HEK293 (cell line): Measurements from ENCODE around the gene PHETA2.

Source experiments
- CTCF ChIA-PET: fragments of 350-600 bp; formaldehyde crosslinking; extraction: SDS; loops from one replicate; lab custom pipeline; 2021; ENCODE audit warnings: antibody characterized with exemption; lab: Yijun Ruan, JAX
- POLR2A ChIA-PET: fragments of 300-600 bp; formaldehyde crosslinking; extraction: SDS; loops from one replicate; lab custom pipeline; 2020; ENCODE audit warnings: antibody characterized with exemption, inconsistent platforms; lab: Yijun Ruan, JAX
- H3K27ac ChIP-seq: fragments of 200-500 bp; sonication (Bioruptor generic); 2 replicates; pipeline ENCODE4 v1.5.1; 2014; ENCODE audit warnings: low read depth, low read length, control low read depth, inconsistent platforms; ENCODE audit errors: extremely low read depth
- H3K36me3 ChIP-seq, 2 experiments: fragments of 200-500 bp in 1 of 2; sonication (Bioruptor generic) in 1 of 2; 1 replicate in 1 of 2; 2 replicates in 1 of 2; pipeline ENCODE4 v1.5.1; 2014 to 2017; ENCODE audit warnings: inconsistent platforms in 2 of 2, low read length in 2 of 2; ENCODE audit not compliant: control insufficient read depth in 2 of 2, insufficient read depth in 1 of 2
- H3K4me1 ChIP-seq: fragments of 200-500 bp; sonication (Bioruptor generic); 2 replicates; pipeline ENCODE4 v1.5.1; 2014; ENCODE audit warnings: mild to moderate bottlenecking, low read length, inconsistent platforms; ENCODE audit not compliant: control insufficient read depth, insufficient read depth
- H3K4me3 ChIP-seq: 2 replicates; pipeline ENCODE4 v1.5.1; 2011; ENCODE audit warnings: low read depth, mild to moderate bottlenecking, control low read depth, low read length, moderate library complexity
- H3K9me3 ChIP-seq: fragments of 200-500 bp; sonication (Bioruptor generic); 2 replicates; pipeline ENCODE4 v1.5.1; 2014; ENCODE audit warnings: low read depth, low read length, inconsistent platforms; ENCODE audit not compliant: control insufficient read depth, insufficient read depth
- GLI2 ChIP-seq: fragments of 450-650 bp; formaldehyde crosslinking; IDR thresholded peaks from 2 replicates; pipeline ENCODE4; 2017; ENCODE audit warnings: missing biosample characterization, missing genetic modification characterization, low read depth, borderline replicate concordance
- SALL2 ChIP-seq: fragments of 450-650 bp; formaldehyde crosslinking; IDR thresholded peaks from 2 replicates; pipeline ENCODE4 v1.5.0; 2017; ENCODE audit warnings: missing biosample characterization, mild to moderate bottlenecking, missing genetic modification characterization, borderline replicate concordance
- SETDB1 ChIP-seq: IDR thresholded peaks from one replicate; pipeline ENCODE4 v1.6.1; 2017; ENCODE audit warnings: mild to moderate bottlenecking, low read length, moderate library complexity, mixed read lengths; ENCODE audit not compliant: insufficient read length
- SP2 ChIP-seq: fragments of 450-650 bp; formaldehyde crosslinking; IDR thresholded peaks from 2 replicates; pipeline ENCODE4 v1.5.1; 2016; ENCODE audit warnings: missing biosample characterization, missing genetic modification characterization
- SP3 ChIP-seq: fragments of 450-650 bp; formaldehyde crosslinking; IDR thresholded peaks from 2 replicates; pipeline ENCODE4 v1.5.1; 2016; ENCODE audit warnings: missing biosample characterization, missing genetic modification characterization
- YY1 ChIP-seq: fragments of 450-650 bp; formaldehyde crosslinking; IDR thresholded peaks from 2 replicates; pipeline ENCODE4 v1.5.1; 2018; ENCODE audit warnings: missing biosample characterization, missing genetic modification characterization
- ZBTB6 ChIP-seq: fragments of 450-650 bp; formaldehyde crosslinking; IDR thresholded peaks from 2 replicates; pipeline ENCODE4 v1.5.1; 2017; ENCODE audit warnings: missing biosample characterization, missing genetic modification characterization
- ZNF157 ChIP-seq: fragments of 450-650 bp; formaldehyde crosslinking; IDR thresholded peaks from 2 replicates; pipeline ENCODE4 v1.5.1; 2016; ENCODE audit warnings: missing biosample characterization, missing genetic modification characterization
- ZNF23 ChIP-seq: fragments of 450-650 bp; formaldehyde crosslinking; IDR thresholded peaks from 2 replicates; pipeline ENCODE4 v1.5.1; 2016; ENCODE audit warnings: missing biosample characterization, missing genetic modification characterization, borderline replicate concordance
- ZNF292 ChIP-seq: fragments of 450-650 bp; formaldehyde crosslinking; IDR thresholded peaks from 2 replicates; pipeline ENCODE4 v1.5.1; 2016; ENCODE audit warnings: low read depth, missing biosample characterization, missing genetic modification characterization, borderline replicate concordance
- ZNF544 ChIP-seq: fragments of 450-650 bp; formaldehyde crosslinking; IDR thresholded peaks from 2 replicates; pipeline ENCODE4 v1.5.0; 2017; ENCODE audit warnings: missing biosample characterization, missing genetic modification characterization
- ZNF555 ChIP-seq: fragments of 450-650 bp; formaldehyde crosslinking; conservative IDR thresholded peaks from 2 replicates; pipeline ENCODE4 v1.5.1; 2017; ENCODE audit warnings: missing biosample characterization, mild to moderate bottlenecking, missing genetic modification characterization, inconsistent platforms
- ZNF585B ChIP-seq: fragments of 450-650 bp; formaldehyde crosslinking; IDR thresholded peaks from 2 replicates; pipeline ENCODE4 v1.5.1; 2016; ENCODE audit warnings: missing biosample characterization, missing genetic modification characterization
- ZNF600 ChIP-seq: fragments of 450-650 bp; formaldehyde crosslinking; IDR thresholded peaks from 2 replicates; pipeline ENCODE4 v1.5.1; 2016; ENCODE audit warnings: missing biosample characterization, missing genetic modification characterization
- ZSCAN16 ChIP-seq: fragments of 450-650 bp; formaldehyde crosslinking; IDR thresholded peaks from 2 replicates; pipeline ENCODE4 v1.5.1; 2016; ENCODE audit warnings: missing biosample characterization, missing genetic modification characterization
- TF ChIP-seq, protein P1 (sequence below): fragments of 450-650 bp; formaldehyde crosslinking; IDR thresholded peaks from 2 replicates; pipeline ENCODE4 v1.5.1; 2016; ENCODE audit warnings: missing biosample characterization, missing genetic modification characterization
- TF ChIP-seq, protein P2 (sequence below): fragments of 450-650 bp; formaldehyde crosslinking; conservative IDR thresholded peaks from 2 replicates; pipeline ENCODE4 v1.5.1; 2016; ENCODE audit warnings: low read depth, missing biosample characterization, missing genetic modification characterization

Gene PHETA2

GRCh38 chr22:42050641-42051180 lies 23.3 kb upstream of the PHETA2 start:
- Histone ChIP-seq H3K4me3 (no peak overlapping the region), H3K27ac (no peak overlapping the region), H3K36me3 (no peaks in the 10 kb centered on the region), H3K9me3 (no peaks in the 10 kb centered on the region), H3K4me1 (no peaks in the 10 kb centered on the region)
- CTCF ChIA-PET, result no interaction called here
- POLR2A ChIA-PET, result no interaction called here
- no peak for TF ChIP-seq YY1 (tag by site-specific recombination)
- no peak for TF ChIP-seq ZNF23
- 0 out of 2 replicates have a peak, but pooled peaks have one; percentile 44 for TF ChIP-seq ZNF585B
- no peak for TF ChIP-seq ZBTB6 (tag by site-specific recombination)
- no peak for TF ChIP-seq ZNF555
- TF ChIP-seq SP2 (tag by site-specific recombination), result no peak
- TF ChIP-seq ZSCAN16 (tag by site-specific recombination), result no peak

DNA sequence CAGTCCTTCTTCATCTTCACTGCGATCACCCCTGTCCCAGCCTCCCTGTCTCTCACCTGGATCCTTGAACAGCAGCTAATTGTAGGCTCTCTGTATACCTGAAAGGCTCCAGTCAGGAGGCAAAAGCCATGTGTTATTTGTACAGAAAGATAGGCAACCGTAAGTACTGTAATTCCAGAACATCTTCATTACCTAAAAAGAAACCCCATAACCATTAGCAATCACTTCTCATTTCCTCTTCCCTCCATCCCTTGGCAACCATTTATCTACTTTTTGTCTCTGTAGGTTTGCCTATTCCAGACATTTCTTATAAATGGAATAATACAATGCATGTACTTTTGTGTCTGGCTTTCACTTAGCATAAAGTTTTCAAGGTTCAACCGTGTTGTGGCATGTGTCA lies 21.3 kb upstream of the PHETA2 start:
- Histone ChIP-seq H3K9me3 (no peaks in the 10 kb centered on the region), H3K27ac (no peak overlapping the region), H3K36me3 (no peaks in the 10 kb centered on the region), H3K4me3 (no peak overlapping the region), H3K4me1 (no peaks in the 10 kb centered on the region)
- ChIA-PET CTCF (no interaction called here), POLR2A (no interaction called here)
- TF ChIP-seq SALL2 (tag by site-specific recombination) (no peak), ZNF600 (tag by site-specific recombination) (peak; percentile 25; the same call in 1 of the 2 replicates), GLI2 (tag by site-specific recombination) (no peak)

DNA sequence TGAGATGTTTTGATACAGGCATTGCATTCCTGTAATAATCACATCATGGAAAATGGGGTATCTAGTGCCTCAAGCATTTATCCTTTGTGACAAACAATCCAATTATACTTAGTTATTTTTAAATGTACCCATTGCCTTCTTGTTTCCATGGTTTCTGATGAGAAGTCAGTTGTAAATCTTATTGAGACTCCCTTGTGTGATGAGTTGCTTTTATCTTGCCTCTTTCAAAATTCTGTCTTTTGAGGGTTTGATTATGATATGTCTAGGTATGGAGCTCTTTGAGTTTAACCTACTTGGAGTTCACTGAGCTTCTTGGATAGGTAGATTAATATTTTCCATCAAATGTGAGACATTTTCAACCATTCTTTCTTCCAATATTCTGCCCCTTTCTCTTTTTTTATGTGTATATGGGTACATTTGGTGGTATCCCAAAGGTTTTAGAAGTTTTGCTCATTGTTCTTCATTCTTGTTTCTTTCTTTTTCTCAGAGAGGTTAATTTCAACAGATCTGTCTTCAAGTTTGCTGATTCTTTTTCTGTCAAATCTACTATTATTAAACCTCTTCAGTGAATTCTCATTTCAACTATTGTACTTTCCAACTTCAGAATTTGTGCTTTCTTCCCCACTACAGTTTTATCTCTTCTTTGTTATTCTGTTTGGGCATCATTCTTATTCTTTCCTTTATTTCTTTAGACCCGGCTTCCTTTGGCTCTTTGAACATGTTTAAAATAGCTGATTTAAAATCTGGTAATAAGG lies 17.1 kb upstream of the PHETA2 start:
- Histone ChIP-seq H3K27ac (no peak overlapping the region), H3K4me3 (no peak overlapping the region), H3K4me1 (no peaks in the 10 kb centered on the region), H3K9me3 (no peaks in the 10 kb centered on the region), H3K36me3 (peaks cover 0 to 39% of the 10 kb centered on the region in 2 experiments; a peak in 2 of 3 replicates)
- POLR2A ChIA-PET, result interaction anchor here (0.7 kb wide), 1 partner anchor 14 kb away, joined by 3 read pairs; no protein-coding TSS in a partner anchor
- CTCF ChIA-PET, result interaction anchor here (0.6 kb wide), 1 partner anchor 13 kb away, joined by 3 read pairs; no protein-coding TSS in a partner anchor
- TF ChIP-seq ZNF157 (tag by site-specific recombination) (no peak), SETDB1 (peak; percentile 95)
- TF ChIP-seq, all 188 proteins: peak for 1

DNA sequence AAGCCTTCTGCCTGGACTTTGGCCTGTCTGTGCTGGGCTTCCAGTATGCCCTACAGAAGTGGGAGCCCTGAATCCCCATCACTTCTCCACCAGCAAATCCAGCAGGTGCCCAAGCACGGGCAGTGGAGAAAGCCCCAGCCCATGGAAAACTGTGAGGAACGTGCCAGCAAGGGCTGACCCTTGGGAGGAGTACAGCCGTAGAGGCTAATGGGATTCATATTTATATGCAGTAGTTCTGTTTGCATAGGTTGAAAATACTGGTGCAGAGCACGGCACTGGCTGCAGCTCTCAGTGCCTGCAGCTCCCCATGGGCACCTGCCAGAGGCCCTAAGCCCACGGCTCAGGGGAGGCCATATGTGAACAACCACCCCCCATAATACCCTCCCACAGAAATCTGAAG lies 13.6 kb upstream of the PHETA2 start:
- no peak for TF ChIP-seq ZBTB6 (tag by site-specific recombination)
- TF ChIP-seq ZNF292 (tag by site-specific recombination), result no peak
- TF ChIP-seq, protein P1, sequence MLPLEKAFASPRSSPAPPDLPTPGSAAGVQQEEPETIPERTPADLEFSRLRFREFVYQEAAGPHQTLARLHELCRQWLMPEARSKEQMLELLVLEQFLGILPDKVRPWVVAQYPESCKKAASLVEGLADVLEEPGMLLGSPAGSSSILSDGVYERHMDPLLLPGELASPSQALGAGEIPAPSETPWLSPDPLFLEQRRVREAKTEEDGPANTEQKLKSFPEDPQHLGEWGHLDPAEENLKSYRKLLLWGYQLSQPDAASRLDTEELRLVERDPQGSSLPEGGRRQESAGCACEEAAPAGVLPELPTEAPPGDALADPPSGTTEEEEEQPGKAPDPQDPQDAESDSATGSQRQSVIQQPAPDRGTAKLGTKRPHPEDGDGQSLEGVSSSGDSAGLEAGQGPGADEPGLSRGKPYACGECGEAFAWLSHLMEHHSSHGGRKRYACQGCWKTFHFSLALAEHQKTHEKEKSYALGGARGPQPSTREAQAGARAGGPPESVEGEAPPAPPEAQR (tag by site-specific recombination), result no peak
- TF ChIP-seq ZNF544 (tag by site-specific recombination), result no peak
- no peak for TF ChIP-seq SP3 (tag by site-specific recombination)
- TF ChIP-seq, protein P2, sequence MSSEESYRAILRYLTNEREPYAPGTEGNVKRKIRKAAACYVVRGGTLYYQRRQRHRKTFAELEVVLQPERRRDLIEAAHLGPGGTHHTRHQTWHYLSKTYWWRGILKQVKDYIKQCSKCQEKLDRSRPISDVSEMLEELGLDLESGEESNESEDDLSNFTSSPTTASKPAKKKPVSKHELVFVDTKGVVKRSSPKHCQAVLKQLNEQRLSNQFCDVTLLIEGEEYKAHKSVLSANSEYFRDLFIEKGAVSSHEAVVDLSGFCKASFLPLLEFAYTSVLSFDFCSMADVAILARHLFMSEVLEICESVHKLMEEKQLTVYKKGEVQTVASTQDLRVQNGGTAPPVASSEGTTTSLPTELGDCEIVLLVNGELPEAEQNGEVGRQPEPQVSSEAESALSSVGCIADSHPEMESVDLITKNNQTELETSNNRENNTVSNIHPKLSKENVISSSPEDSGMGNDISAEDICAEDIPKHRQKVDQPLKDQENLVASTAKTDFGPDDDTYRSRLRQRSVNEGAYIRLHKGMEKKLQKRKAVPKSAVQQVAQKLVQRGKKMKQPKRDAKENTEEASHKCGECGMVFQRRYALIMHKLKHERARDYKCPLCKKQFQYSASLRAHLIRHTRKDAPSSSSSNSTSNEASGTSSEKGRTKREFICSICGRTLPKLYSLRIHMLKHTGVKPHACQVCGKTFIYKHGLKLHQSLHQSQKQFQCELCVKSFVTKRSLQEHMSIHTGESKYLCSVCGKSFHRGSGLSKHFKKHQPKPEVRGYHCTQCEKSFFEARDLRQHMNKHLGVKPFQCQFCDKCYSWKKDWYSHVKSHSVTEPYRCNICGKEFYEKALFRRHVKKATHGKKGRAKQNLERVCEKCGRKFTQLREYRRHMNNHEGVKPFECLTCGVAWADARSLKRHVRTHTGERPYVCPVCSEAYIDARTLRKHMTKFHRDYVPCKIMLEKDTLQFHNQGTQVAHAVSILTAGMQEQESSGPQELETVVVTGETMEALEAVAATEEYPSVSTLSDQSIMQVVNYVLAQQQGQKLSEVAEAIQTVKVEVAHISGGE (tag by site-specific recombination), result no peak
- ChIA-PET CTCF (no interaction called here), POLR2A (interaction anchor here (0.9 kb wide), 1 partner anchor 9 kb away, joined by 3 read pairs; no protein-coding TSS in a partner anchor)
- H3K4me3 ChIP-seq, result no peak overlapping the region
- H3K27ac ChIP-seq, result no peak overlapping the region
- no peaks in the 10 kb centered on the region for H3K4me1 ChIP-seq
- H3K36me3 ChIP-seq, result peaks cover 0 to 69% of the 10 kb centered on the region in 2 experiments; a peak in 2 of 3 replicates
- no peaks in the 10 kb centered on the region for H3K9me3 ChIP-seq
